ENCODE results near the gene IL1RAP.

IL1RAP gene

DNA sequence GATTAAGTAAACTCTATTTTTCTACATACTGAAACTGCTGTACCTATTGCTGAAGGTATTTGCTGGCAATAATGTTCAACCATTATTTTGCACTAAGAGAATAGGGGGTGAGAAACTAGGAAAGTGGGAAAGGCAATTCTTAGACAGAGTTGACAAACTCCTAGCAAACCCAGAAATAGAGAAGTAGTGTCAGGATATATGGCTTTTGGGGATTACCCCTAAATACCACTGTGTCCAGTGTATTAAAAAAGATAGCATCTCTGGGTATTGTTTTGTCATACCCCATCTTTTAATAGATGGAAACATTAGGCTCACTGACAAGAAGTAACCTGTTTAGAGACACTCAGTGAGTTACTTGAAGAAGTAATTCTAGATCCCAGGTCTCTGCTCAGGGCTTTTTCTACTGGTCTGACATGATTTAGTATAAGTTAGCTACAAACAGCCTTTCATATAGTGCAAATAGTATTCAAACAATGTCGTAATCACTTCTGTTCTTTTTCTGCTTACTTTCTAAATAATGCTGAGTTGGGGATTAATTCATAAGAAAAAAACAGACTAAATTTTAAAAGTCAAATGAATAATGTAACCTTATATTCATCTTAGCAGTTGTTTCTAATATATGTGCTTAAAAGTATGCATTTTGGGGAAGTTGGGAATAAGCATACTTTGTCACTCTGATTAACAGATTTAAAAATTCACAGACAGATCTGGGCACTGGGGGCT is 107.2 kb downstream of the IL1RAP start:
- Histone ChIP-seq H3K36me3 (replicated peaks) (no peaks in the 10 kb centered on the region), H3K4me3 (ENCODE audit: low read depth, low read length) (no peak overlapping the region), H3K27me3 (replicated peaks) (no peaks in the 10 kb centered on the region), H3K27ac (no peak overlapping the region)
- in situ Hi-C loops (cut with HindIII; ENCODE audit: low pct_ligation_motif_present, low sequenced_read_pairs), result no loop called here
- no peak for DNase-seq
- no peak for TF ChIP-seq CTCF (IDR thresholded peaks at IDR 0.05; ENCODE audit: low read depth, low read length, missing control alignments)

GRCh38 chr3:190621927-190622326 is 108.0 kb downstream of the IL1RAP start:
- TF ChIP-seq CTCF (IDR thresholded peaks at IDR 0.05; ENCODE audit: low read depth, low read length, missing control alignments), result no peak
- no peak overlapping the region for H3K4me3 ChIP-seq (ENCODE audit: low read depth, low read length)
- DNase-seq, result no peak
- no peaks in the 10 kb centered on the region for H3K36me3 ChIP-seq (replicated peaks)
- no peaks in the 10 kb centered on the region for H3K27me3 ChIP-seq (replicated peaks)
- in situ Hi-C loops (cut with HindIII; ENCODE audit: low pct_ligation_motif_present, low sequenced_read_pairs), result no loop called here
- H3K27ac ChIP-seq, result no peak overlapping the region

GRCh38 chr3:190624282-190624681 is 110.4 kb downstream of the IL1RAP start:
- Histone ChIP-seq H3K27me3 (replicated peaks) (no peaks in the 10 kb centered on the region), H3K36me3 (replicated peaks) (no peaks in the 10 kb centered on the region), H3K27ac (no peak overlapping the region), H3K4me3 (ENCODE audit: low read depth, low read length) (no peak overlapping the region)
- no peak for DNase-seq
- in situ Hi-C loops (cut with HindIII; ENCODE audit: low pct_ligation_motif_present, low sequenced_read_pairs), result no loop called here
- no peak for TF ChIP-seq CTCF (IDR thresholded peaks at IDR 0.05; ENCODE audit: low read depth, low read length, missing control alignments)

DNA sequence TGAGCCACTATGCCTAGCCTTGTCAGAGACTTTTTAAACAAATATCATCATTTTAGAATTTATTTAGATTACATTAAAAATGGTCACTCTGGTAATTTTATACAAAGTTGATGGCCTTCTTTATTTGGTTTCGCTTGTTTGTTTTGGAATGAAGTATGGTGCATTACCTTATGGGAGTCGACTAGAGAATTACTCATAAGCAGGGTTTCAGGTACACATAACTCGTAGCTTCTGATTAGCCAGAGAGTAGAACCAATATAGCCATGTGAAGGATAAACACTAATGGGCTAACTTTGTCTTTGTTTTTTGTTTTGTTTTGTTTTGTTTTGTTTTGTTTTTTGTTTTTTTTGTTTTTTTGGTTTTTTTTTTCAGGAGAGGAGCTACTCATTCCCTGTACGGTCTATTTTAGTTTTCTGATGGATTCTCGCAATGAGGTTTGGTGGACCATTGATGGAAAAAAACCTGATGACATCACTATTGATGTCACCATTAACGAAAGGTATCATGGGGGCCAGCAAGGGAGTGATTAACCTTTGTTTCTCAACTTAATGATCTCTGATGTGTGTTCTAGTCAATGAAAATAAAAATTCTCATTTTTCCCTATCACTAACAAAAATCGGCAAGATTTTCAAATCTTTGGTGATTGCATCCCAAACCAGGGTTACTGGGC is 113.2 kb downstream of the IL1RAP start:
- no peak for TF ChIP-seq CTCF (IDR thresholded peaks at IDR 0.05; ENCODE audit: low read depth, low read length, missing control alignments)
- H3K4me3 ChIP-seq (ENCODE audit: low read depth, low read length), result no peak overlapping the region
- no peak for DNase-seq
- in situ Hi-C loops (cut with HindIII; ENCODE audit: low pct_ligation_motif_present, low sequenced_read_pairs), result no loop called here
- H3K27me3 ChIP-seq (replicated peaks), result no peaks in the 10 kb centered on the region
- H3K27ac ChIP-seq, result no peak overlapping the region
- H3K36me3 ChIP-seq (replicated peaks), result no peaks in the 10 kb centered on the region

DNA sequence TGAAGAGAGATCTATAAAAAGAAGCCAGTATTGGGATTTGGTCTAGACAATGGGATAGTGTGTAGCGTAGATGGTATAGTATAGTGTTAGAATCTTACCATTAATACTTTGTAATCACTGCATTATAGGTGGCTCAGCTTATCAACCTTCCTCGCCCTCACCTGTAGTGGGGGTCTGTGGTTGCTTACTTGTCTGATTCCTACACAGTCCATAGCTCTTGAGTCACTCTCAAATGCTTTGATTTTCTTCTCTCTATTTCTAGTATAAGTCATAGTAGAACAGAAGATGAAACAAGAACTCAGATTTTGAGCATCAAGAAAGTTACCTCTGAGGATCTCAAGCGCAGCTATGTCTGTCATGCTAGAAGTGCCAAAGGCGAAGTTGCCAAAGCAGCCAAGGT is 115.2 kb downstream of the IL1RAP start:
- in situ Hi-C loops (cut with HindIII; ENCODE audit: low pct_ligation_motif_present, low sequenced_read_pairs), result no loop called here
- Histone ChIP-seq H3K36me3 (replicated peaks) (no peaks in the 10 kb centered on the region), H3K27ac (no peak overlapping the region), H3K27me3 (replicated peaks) (no peaks in the 10 kb centered on the region), H3K4me3 (ENCODE audit: low read depth, low read length) (no peak overlapping the region)
- no peak for TF ChIP-seq CTCF (IDR thresholded peaks at IDR 0.05; ENCODE audit: low read depth, low read length, missing control alignments)
- no peak for DNase-seq

Data from brain microvascular endothelial cell (primary cell).